K562 (cell line): ENCODE data around the gene NUP205. TPM values are rescaled to one million over a fixed set of nuclear protein-coding genes. Genes with fewer than 3 reads are reported as not detected.
A peak's percentile ranks its signal among the peaks of the same experiment; 100 is the strongest.

Source experiments
- ARID1B ChIP-seq: fragments of 450-650 bp; IDR thresholded peaks from 2 replicates; pipeline ENCODE4 v1.6.1; 2016; ENCODE audit warnings: antibody characterized with exemption, mild to moderate bottlenecking, inconsistent platforms
- ASH1L ChIP-seq: fragments of 450-650 bp; IDR thresholded peaks from 2 replicates; pipeline ENCODE4 v1.6.1; 2018; ENCODE audit warnings: borderline replicate concordance, mild to moderate bottlenecking, low read depth; ENCODE audit not compliant: partially characterized antibody
- ATF3 ChIP-seq, 2 experiments: fragments of 450-650 bp in 1 of 2; sonication (generic) in 1 of 2; formaldehyde crosslinking in 1 of 2; IDR thresholded peaks in 1 of 2; conservative IDR thresholded peaks in 1 of 2; 2 replicates each; pipeline versions ENCODE4 v1.6.1 to v1.8.1; 2016 to 2023; ENCODE audit warnings: mild to moderate bottlenecking in 2 of 2, moderate library complexity in 2 of 2, inconsistent platforms in 1 of 2, missing genetic modification reagents in 1 of 2
- BHLHE40 ChIP-seq: IDR thresholded peaks from 2 replicates; pipeline ENCODE4 v1.6.1; 2011; ENCODE audit warnings: low read length, improper control_type of control experiment
- CBFA2T3 ChIP-seq: fragments of 450-650 bp; IDR thresholded peaks from 2 replicates; pipeline ENCODE4 v1.6.1; 2017
- CTBP1 ChIP-seq: fragments of 450-650 bp; IDR thresholded peaks from 2 replicates; pipeline ENCODE4 v1.6.1; 2016; ENCODE audit warnings: borderline replicate concordance
- DMBX1 ChIP-seq: fragments of 250-450 bp; sonication (Bioruptor Pico); IDR thresholded peaks from 2 replicates; pipeline ENCODE4 v1.8.0; 2022; ENCODE audit warnings: inconsistent platforms, mild to moderate bottlenecking, moderate library complexity, borderline replicate concordance
- ELF2 ChIP-seq: fragments of 250-450 bp; sonication (Bioruptor Pico); IDR thresholded peaks from 2 replicates; pipeline ENCODE4 v1.5.0; 2021; ENCODE audit warnings: mild to moderate bottlenecking
- FOXK2 ChIP-seq, 2 experiments: fragments of 450-650 bp; IDR thresholded peaks in 1 of 2; conservative IDR thresholded peaks in 1 of 2; 2 replicates each; pipeline ENCODE4 v1.6.1; 2016; ENCODE audit warnings: low read depth in 2 of 2, mild to moderate bottlenecking in 1 of 2
- GABPB1 ChIP-seq: sonication (generic); formaldehyde crosslinking; IDR thresholded peaks from 2 replicates; pipeline ENCODE4 v1.8.0; 2022; ENCODE audit warnings: mild to moderate bottlenecking, missing genetic modification reagents
- GTF2E2 ChIP-seq: fragments of 200-800 bp; sonication (Bioruptor generic); IDR thresholded peaks from 2 replicates; pipeline ENCODE4 v1.6.1; 2016; ENCODE audit warnings: missing genetic modification characterization, missing compliant biosample characterization
- MEIS2 ChIP-seq: fragments of 450-650 bp; IDR thresholded peaks from 2 replicates; pipeline ENCODE4 v1.6.1; 2014; ENCODE audit warnings: mild to moderate bottlenecking; ENCODE audit not compliant: partially characterized antibody
- MXI1 ChIP-seq: IDR thresholded peaks from 2 replicates; pipeline ENCODE4 v1.6.1; 2011; ENCODE audit warnings: low read depth, mild to moderate bottlenecking, improper control_type of control experiment, low read length
- NFRKB ChIP-seq: fragments of 450-650 bp; IDR thresholded peaks from 2 replicates; pipeline ENCODE4 v1.6.1; 2016; ENCODE audit warnings: low read depth
- PCBP1 ChIP-seq: fragments of 200-400 bp; formaldehyde crosslinking; IDR thresholded peaks from 2 replicates; pipeline ENCODE4 v1.6.1; 2018; ENCODE audit warnings: mild to moderate bottlenecking, low read depth, low read length; ENCODE audit not compliant: poor library complexity, severe bottlenecking
- PPARD ChIP-seq: fragments of 250-450 bp; sonication (Bioruptor Pico); IDR thresholded peaks from 2 replicates; pipeline ENCODE4 v1.8.0; 2022; ENCODE audit warnings: inconsistent platforms, mild to moderate bottlenecking, moderate library complexity
- RNF2 ChIP-seq: sonication (generic); IDR thresholded peaks from 2 replicates; pipeline ENCODE4 v1.6.1; 2016
- SAFB2 ChIP-seq: fragments of 200-400 bp; formaldehyde crosslinking; IDR thresholded peaks from 2 replicates; pipeline ENCODE4 v1.6.1; 2018; ENCODE audit warnings: borderline replicate concordance, low read length, low read depth, moderate library complexity; ENCODE audit not compliant: severe bottlenecking
- SMAD3 ChIP-seq: fragments of 450-650 bp; formaldehyde crosslinking; conservative IDR thresholded peaks from 2 replicates; pipeline ENCODE4 v1.4.0; 2020; ENCODE audit warnings: mild to moderate bottlenecking
- XRCC4 ChIP-seq: IDR thresholded peaks from one replicate; pipeline ENCODE4 v1.6.1; 2011; ENCODE audit not compliant: insufficient read depth, insufficient read length; ENCODE audit errors: extremely low read depth
- YBX1 ChIP-seq: fragments of 450-650 bp; IDR thresholded peaks from 2 replicates; pipeline ENCODE4 v1.7.1; 2016; ENCODE audit warnings: mild to moderate bottlenecking
- ZBTB33 ChIP-seq: sonication (generic); formaldehyde crosslinking; IDR thresholded peaks from 2 replicates; pipeline ENCODE4 v1.8.1; 2023; ENCODE audit warnings: mild to moderate bottlenecking, missing genetic modification reagents
- ZNF143 ChIP-seq: sonication (generic); formaldehyde crosslinking; IDR thresholded peaks from 2 replicates; pipeline ENCODE4 v1.9.0; 2022; ENCODE audit warnings: mild to moderate bottlenecking, missing genetic modification reagents
- ZNF197 ChIP-seq: fragments of 200-800 bp; sonication (Bioruptor generic); IDR thresholded peaks from 2 replicates; pipeline ENCODE4 v1.6.1; 2016; ENCODE audit warnings: low read depth, missing genetic modification characterization, missing compliant biosample characterization
- polyA plus RNA-seq, 8 experiments: library from polyadenylated mRNA; depleted of rRNA in 4 of 8; stranded (reverse) in 5 of 8; unstranded in 3 of 8; fragments of >200 nt; fragmentation: Nextera tagmentation in 2 of 8; fragmentation: Illumina TruSeq in 1 of 8; extraction: Ambion mirVana in 2 of 8; extraction: Trizol in 1 of 8; gene quantifications; 2 replicates each; pipeline versions ENCODE4 v1.2.1 to v1.2.3, GENCODE V29; 2011 to 2014; ENCODE audit warnings: inconsistent platforms in 1 of 8, missing spikeins in 1 of 8
- total RNA-seq, 7 experiments: library from RNA; depleted of rRNA in 6 of 7; stranded (reverse); fragments of >200 nt in 6 of 7; fragmentation: Illumina TruSeq in 2 of 7; extraction: Trizol in 2 of 7; gene quantifications; 2 replicates each; pipeline versions ENCODE4 v1.2.1 to v1.2.3, GENCODE V29; 2011 to 2021; ENCODE audit warnings: low replicate concordance in 1 of 7

NUP205 gene
- total and polyA plus RNA-seq, 9 of the 15 experiments (the other 6 are each of a cell fraction or from before 2014, with no cell fraction given): 101 to 282 (median 193) TPM

- TF ChIP-seq ARID1B (peak; percentile 48), NFRKB (peak; percentile 97), ATF3 (IDR thresholded peaks at IDR 0.05) (no peak), ATF3 (CRISPR knock-in tag; conservative IDR thresholded peaks at IDR 0.05) (peak; percentile 85), SAFB2 (no peak), CTBP1 (peak; percentile 59), SMAD3 (peak; percentile 55; the same call in 1 of the 2 replicates), GTF2E2 (tag) (peak; percentile 33; the same call in 1 of the 2 replicates), MEIS2 (peak; percentile 81), ZNF197 (CRISPR knock-in tag) (peak; percentile 87; the same call in 1 of the 2 replicates), ZBTB33 (CRISPR knock-in tag) (peak; percentile 68; the same call in 1 of the 2 replicates), YBX1 (no peak), XRCC4 (no peak), BHLHE40 (peak; percentile 97), CBFA2T3 (no peak), ELF2 (CRISPR knock-in tag) (0 out of 2 replicates have a peak, but pooled peaks have one; percentile 14), RNF2 (peak; percentile 20; the same call in 1 of the 2 replicates), ZNF143 (CRISPR knock-in tag) (peak; percentile 96), GABPB1 (CRISPR knock-in tag) (peak; percentile 88), PCBP1 (peak; percentile 57), MXI1 (peak; percentile 98), FOXK2 (conservative IDR thresholded peaks at IDR 0.05 in 1 of 2, IDR thresholded peaks at IDR 0.05 in 1 of 2; ENCODE audit: low read depth in 2 of 2) (peak; percentile 88 to 95), ASH1L (peak; percentile 55), DMBX1 (CRISPR knock-in tag) (no peak; the same call in 1 of the 2 replicates), PPARD (no peak)
These were observed 47.7 kb upstream of the NUP205 start, which contains the start of gene CNOT4 (continued) for GRCh38 chr7:135509839-135510591.
